GM18526 (cell line): Measurements from ENCODE around the gene EVX2.

Experiments
- POLR2A ChIP-seq: IDR thresholded peaks from 3 replicates; pipeline ENCODE4 v1.6.1; 2011; ENCODE audit not compliant: insufficient read length; ENCODE audit errors: extremely low read depth

EVX2 gene

DNA sequence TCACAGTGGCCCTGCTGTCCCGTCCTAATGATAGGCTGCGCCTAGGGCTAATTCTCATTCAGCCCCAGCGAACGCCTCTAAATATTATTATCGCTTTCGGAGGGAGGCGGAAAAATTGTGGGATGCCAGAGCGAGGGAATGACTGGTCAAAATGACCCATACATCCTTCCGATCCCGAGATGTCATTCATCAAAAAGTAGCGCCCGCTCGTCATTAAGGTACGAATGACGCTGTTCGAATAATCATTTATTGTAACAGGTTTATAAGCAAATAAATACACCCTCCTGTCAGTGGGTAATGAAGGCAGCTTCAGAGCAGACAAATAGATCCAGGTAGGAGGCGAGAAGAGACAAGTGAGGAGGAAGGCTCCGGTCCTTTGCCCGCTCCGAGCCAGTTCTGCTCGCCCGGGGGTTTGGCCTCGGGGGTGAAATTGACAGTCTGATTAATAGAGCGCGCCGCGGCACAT lies at the start of gene EVX2:
Gene EVX2, minus strand, starts transcription at position 167 of the 466 bp plus-strand sequence. CDS start 186 bp downstream, outside the sequence.
- TF ChIP-seq POLR2A, result no peak

- no peak for TF ChIP-seq POLR2A
Measured at GRCh38 chr2:176133389-176133788, 49.6 kb upstream of the EVX2 start.

- TF ChIP-seq POLR2A, result no peak
Measured at GRCh38 chr2:176132205-176133171, 48.7 kb upstream of the EVX2 start.

DNA sequence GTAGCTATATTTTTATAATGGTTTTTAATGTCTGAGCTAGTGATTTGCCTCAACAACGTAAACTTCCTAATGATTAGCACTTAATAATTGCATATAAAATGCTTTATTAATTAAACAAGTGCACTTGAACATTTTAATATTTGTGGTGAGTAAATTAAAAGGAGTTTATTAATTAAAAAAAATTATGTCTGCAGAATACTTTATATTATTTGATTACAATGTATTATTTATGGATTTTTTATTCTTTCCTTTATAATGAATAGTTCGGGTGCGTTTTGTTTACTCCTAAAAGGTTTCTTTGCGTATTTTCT lies 48.0 kb upstream of the EVX2 start:
- no peak for TF ChIP-seq POLR2A

DNA sequence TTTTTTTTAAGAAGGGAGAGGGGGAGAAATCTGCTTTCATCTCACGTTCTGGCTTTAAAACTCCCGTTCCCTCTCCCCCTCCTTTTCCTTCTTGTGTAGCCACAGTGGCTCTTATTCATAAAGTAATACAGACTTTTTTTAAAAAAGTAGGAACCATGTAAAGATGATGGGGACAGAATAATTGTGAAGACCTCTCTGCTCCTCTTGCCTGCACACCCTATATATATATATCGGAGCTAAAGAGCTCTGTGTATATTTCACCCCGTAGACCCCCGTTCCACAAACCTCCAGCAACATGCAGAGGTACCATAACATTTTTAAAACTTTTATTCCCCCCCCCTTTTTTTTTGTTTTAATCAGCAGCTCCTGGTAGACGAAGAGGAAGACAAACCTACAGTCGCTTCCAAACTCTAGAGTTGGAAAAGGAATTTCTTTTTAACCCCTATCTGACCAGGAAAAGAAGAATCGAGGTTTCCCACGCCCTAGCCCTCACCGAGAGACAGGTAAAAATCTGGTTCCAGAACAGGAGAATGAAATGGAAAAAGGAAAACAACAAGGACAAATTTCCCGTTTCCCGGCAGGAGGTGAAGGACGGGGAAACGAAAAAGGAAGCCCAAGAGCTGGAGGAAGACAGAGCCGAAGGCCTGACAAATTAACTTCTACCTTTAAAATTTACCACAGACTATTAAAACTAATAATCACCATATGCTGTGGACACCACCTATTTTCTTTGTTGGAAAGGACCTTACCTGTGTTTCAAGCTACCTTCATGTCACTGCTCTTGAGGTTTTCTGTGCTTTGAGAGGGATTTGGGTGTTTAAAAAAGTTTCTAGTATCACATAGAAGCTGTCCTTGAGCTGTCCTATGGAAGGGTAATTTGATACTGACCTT lies 47.4 kb upstream of the EVX2 start:
- no peak for TF ChIP-seq POLR2A

- no peak for TF ChIP-seq POLR2A
Measured at GRCh38 chr2:176130147-176130956, 46.6 kb upstream of the EVX2 start.

DNA sequence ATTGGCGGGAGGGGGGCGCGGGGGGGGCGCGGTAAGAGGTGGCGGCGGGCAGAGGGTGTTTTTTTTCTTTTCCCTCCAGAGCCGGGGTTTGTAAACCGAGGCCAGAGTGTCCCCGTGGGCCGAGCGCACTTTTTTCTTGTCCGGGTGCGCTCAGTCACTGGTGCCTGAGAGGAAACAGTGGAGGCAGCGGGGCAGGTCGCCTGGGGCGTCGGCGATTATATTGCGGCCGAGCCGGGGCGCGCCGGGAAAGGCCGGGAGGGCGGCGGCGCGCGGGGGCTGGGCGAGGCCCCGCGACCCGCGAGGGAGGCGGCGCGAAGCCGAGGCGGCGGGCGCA lies 46.0 kb upstream of the EVX2 start:
- TF ChIP-seq POLR2A, result no peak

DNA sequence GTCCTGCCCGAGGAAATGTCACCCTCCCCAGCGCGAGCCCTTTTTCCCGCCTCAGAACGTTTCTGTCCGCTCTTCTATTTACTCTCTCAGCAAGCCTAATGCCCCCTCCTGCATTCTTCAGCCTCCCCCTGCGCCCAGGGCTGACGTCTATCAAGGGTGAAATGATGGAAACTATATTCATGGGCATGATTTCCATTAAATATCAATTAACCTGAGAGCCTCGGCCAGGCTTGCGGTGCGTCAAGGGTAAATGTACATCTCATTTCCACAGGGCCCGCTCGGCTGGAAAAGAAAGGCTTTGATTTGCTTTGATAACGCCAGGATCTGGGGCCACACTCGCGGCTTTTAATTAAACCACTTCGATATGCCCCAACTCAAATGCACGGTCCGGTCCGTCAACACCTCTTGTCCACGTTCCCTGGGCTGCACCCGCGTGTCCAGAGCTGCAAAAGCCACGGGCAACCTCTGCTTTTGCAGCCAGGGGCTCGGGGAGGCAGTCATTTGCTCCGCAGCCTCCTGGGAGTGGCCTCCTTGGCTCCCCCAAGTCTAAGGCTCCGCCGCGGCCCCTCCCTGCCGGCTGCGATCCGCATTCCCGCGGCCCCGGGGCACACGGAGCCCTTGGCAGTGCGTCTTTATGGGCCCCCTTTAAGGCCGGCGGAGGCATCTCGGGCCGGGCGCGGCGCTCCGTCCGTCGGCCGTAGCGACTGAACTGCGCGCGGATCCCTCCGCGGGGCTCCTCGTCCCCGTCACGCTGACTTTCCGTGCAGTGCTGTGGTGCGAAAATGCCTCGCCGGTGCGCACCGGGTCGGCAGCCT lies 45.4 kb upstream of the EVX2 start, which contains the start of gene HOXD8:
Gene HOXD8, plus strand, starts transcription at position 724 of the 815 bp plus-strand sequence. CDS start 662 bp downstream, outside the sequence.
- no peak for TF ChIP-seq POLR2A

- no peak for TF ChIP-seq POLR2A
Measured at GRCh38 chr2:176128172-176128981, 44.6 kb upstream of the EVX2 start.

DNA sequence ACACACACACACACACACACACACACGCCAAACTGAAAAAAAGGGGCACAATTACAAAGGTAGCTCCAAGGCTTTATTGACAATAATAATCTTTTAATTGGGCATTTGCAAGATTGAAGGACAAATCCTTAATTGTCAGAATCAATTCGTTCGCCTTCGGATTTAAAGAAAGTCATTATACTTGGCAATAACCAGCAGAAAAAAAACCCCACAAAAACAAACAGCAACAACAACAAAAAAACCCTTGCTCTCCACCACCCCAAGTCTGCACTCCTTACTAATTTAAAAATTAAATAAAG lies 44.0 kb upstream of the EVX2 start:
- no peak for TF ChIP-seq POLR2A

DNA sequence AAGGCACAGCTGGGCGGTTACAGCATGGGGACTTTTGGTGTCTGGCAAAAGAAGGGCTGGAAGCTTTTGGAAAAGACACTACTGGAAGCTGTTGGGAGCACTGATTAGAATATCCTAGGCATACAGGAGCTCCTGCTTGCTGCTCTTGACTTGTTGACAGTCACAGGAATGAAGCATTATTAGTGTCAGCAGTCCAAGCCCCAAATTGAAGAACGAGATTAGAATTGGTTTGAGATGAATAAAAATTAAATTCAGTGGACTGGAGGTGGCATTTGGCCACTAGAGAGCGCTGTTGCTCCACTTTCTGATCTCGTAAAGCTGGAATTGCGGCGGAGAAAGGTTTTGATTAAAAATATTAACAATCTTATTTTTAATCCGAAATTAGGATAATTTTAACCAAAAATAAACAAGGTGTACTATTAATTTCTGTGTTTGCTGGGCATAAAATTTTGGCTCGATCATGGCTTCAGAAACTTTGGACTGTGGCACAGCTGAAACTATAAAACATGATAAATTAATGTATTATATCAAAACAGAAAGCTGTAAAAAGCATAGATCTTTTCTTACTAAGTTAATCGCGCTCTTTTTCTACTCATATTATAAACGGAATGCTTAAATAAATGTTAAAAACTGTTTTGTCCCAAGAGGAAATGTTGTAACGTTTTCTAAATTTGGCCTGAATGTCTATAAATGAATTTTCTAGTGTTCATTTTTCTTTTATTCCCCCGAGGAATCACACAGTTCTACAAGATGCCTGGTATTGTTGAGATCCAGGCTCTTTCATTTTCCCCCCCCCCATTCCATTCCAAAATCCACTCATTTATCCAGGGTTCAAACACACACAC lies 43.4 kb upstream of the EVX2 start:
- no peak for TF ChIP-seq POLR2A

GRCh38 chr2:176125772-176126054 lies 42.0 kb upstream of the EVX2 start:
- TF ChIP-seq POLR2A, result no peak
